ENCODE results near the gene LDAH.

GRCh38 chr2:20818820-20819219 lies 4.1 kb downstream of the LDAH start:
- TF ChIP-seq CTCF (IDR thresholded peaks at IDR 0.05) (no peak), EZH2 (IDR thresholded peaks at IDR 0.05; ENCODE audit: borderline replicate concordance, insufficient read depth, low read depth, low read length, poor library complexity, severe bottlenecking) (no peak)
